8988T (cell line): ENCODE measurements around the gene TMEM8B.

Source experiments
- DNase-seq: peaks from one replicate; pipeline ENCODE4 v3.0.0; 2011

TMEM8B gene, protein sequence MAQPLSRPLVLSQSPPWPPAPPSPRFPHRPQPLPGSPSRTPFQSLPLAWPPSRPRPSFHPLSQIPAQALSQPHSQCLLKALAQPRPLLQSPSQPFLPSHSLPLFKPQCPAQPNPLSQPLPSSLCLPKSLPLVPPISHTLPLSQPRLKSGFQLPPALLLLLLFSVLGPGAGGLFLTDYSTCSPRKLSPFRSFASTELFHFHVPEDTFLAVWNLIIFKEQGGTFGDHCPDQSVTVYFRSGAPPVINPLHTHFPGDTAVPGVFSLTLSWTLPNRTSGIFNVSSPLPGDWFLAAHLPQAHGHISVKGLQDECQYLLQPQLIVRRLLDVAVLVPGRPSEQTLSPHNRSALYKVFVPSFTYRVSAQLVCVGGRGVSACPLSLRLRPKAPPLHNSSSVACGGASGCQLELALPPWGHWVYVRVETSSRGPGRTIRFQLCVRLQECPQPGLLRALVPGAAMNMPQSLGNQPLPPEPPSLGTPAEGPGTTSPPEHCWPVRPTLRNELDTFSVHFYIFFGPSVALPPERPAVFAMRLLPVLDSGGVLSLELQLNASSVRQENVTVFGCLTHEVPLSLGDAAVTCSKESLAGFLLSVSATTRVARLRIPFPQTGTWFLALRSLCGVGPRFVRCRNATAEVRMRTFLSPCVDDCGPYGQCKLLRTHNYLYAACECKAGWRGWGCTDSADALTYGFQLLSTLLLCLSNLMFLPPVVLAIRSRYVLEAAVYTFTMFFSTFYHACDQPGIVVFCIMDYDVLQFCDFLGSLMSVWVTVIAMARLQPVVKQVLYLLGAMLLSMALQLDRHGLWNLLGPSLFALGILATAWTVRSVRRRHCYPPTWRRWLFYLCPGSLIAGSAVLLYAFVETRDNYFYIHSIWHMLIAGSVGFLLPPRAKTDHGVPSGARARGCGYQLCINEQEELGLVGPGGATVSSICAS

DNA sequence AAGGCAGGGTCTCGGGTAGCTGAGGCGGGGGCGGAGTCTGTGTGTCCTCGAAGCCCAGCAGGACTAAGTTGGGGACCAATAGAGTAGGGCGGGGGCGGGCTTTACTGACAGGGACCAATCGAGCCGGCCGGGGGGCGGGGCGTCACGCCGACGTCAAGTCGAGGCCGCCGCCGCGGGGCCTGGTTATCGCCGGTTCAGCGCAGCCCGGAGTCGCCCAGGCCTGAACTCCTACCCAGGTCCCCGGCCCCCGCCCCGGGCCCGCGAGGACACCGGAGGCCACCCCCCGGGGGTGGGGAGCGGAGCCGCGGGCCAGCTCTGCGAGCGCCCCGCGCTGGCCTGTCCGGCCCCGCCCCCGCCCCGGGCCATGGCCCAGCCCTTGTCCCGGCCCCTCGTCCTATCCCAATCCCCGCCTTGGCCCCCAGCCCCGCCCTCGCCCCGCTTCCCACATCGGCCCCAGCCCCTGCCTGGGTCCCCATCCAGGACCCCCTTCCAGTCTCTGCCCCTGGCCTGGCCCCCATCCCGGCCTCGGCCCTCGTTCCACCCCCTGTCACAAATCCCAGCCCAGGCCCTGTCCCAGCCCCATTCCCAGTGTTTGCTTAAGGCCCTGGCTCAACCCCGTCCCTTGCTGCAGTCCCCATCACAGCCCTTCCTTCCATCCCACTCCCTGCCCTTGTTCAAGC, at the start of gene TMEM8B:
TMEM8B (plus strand) TSS at position 145 of the 680 bp plus-strand sequence; CDS start at position 365, 220 bp downstream.
- DNase-seq, result peak; percentile 94

DNA sequence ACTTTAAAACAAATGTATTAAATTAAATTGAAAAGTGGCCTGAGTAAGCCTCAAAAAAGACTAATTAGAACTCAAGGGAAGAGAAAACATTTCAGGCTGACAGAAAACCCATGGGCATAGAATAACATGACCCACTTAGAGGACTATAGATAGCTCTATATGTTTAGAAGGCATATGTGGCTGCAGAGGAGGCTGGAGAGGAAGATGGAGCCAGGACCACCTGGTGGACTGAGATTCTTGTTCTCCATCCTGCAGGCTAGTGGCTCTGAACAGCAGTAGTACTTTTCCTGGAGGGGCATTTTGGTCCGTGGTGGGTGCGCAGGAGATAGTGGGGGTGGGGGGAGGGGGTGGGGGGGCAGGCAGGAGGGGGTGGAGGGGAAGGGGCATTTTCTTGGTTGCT, 48.0 kb upstream of the TMEM8B start:
- no peak for DNase-seq

DNA sequence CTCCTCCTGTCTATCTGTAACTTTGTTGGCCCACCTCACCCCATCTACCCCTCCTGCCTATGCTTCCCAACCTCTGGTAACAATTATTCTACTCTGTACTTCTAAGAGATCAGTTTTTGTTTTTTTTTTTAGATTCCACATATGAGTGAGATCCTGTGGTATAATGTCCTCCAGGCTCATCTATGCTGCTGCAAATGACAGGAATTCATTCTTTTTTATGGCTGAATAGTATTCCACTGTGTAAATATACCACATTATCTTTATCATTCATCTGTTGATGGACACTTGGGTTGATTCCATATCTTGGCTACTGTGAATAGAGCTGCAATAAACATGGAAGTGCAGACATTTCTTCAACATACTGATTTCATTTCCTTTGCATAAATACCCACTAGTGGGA, 45.6 kb upstream of the TMEM8B start:
- no peak for DNase-seq

DNA sequence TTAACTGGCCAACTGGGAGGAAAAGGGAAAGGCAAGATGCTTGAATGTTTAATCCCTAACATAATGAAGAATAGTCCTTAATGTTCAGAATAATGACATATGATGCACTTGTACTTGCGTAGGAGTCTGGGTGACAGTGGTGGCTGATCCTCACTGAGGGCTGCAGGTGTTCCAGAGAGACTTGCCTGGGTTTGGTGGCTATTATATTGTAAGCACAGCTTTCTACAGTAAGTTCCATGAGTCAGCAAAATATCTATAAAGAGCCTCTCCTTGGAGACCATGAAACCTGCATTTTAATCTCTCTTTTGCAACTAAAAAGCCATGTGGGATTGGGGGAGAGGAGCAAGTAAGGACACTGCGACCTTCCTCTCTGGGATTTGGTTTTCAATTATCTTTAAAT, 39.5 kb upstream of the TMEM8B start:
- no peak for DNase-seq

GRCh38 chr9:35790025-35790384, 39.0 kb upstream of the TMEM8B start:
- DNase-seq, result no peak

DNA sequence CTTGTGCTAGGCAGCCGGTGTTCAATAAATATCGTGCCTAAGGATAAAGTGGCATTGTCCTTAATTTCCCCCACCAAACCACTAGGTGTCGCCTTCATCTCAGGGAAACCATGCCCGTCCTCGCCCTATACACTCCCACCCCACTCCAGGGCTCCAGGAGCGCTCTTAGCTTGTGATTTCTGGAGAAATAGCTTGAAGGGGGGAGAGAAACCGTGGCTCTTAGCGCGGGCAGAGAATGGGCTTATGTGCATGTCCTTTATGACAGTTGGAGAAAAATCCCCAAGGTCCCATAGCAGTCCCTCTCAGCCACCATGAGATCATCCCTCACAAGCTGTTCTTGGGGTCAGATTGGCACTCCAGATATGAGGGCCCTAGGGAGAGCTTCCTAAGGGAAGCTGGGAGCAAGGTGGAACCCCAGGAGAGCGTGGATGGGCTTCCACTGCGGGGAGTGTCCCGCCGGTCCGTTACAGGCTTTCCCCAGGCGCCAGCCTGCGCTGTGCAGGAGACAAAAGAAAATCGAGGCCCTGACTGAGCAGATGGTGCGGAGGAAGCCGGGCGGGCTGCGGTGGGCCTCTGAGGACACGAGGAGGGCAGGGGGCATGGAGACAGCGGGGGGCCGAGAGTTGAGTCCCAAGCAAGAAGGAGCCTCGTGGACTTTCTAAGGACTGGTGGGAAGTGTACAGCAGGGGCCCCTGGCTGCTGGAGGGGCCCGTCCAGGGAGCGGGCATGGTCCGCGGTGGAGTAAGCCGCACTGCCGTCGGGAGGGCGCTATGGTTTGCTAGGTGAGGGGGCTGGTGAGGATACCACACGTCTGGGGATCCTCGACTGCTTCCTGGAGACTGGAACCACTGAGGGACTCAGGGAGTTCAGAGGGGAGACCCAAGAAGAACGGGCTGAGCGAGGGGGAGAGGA, 38.4 kb upstream of the TMEM8B start:
- peak; percentile 91 for DNase-seq

- no peak for DNase-seq
These were observed 37.6 kb upstream of the TMEM8B start, which contains the start of gene NPR2 for GRCh38 chr9:35791297-35791921. Gene NPR2, plus strand, starts transcription at chr9:35791591. Its CDS starts 818 bp downstream, at chr9:35792409.

DNA sequence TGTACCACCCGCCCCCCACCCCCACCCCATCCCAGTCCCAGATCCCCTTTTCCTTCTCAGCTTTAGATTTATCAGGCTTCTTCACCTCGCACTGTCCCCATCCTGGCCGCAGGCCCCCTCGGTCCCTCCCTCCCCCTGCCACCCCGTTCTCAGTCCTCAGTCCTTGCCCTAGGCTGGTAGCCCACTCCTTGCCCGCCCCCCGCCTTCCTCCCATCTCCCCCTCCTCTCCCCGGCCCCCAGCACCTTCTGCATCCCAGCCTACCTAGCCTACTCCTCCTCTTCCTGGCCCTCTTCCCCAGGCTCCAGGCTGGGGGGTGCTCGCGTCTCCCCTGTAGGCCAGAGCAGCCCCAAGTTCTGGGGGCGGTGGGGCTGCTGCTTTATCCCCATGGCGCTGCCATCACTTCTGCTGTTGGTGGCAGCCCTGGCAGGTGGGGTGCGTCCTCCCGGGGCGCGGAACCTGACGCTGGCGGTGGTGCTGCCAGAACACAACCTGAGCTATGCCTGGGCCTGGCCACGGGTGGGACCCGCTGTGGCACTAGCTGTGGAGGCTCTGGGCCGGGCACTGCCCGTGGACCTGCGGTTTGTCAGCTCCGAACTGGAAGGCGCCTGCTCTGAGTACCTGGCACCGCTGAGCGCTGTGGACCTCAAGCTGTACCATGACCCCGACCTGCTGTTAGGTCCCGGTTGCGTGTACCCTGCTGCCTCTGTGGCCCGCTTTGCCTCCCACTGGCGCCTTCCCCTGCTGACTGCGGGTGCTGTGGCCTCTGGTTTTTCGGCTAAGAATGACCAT, 36.8 kb upstream of the TMEM8B start:
- no peak for DNase-seq

DNA sequence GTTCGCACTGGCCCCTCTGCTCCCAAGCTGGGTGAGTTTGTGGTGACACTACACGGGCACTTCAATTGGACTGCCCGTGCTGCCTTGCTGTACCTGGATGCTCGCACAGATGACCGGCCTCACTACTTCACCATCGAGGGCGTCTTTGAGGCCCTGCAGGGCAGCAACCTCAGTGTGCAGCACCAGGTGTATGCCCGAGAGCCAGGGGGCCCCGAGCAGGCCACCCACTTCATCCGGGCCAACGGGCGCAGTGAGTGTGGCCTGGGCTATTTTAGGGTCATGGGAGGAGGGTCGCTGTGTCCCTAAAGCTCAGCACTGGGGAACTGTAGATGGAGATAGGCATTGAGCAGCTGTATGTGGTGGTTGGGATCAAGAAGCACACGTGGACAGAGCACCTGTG, 36.2 kb upstream of the TMEM8B start:
- DNase-seq, result no peak

GRCh38 chr9:35793461-35793860, 35.6 kb upstream of the TMEM8B start:
- no peak for DNase-seq

DNA sequence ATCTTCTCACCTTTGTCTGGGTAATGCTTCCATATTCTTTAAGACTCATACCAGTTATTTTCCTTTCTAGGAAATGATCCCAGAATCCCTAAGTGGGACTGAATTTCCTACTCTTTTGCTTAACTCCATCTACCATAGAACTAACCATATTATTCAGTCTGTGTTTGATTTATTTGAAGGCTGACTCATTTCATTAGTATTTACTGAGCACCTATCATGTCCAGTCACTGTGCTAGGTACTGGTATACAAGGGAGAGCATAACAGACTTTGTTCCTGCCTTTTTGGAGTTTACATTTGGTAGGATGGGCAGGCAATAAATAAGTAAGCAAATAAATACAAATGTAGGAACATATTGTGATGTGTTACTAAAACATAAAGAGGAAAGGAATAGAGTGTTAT, 33.3 kb upstream of the TMEM8B start:
- no peak for DNase-seq

DNA sequence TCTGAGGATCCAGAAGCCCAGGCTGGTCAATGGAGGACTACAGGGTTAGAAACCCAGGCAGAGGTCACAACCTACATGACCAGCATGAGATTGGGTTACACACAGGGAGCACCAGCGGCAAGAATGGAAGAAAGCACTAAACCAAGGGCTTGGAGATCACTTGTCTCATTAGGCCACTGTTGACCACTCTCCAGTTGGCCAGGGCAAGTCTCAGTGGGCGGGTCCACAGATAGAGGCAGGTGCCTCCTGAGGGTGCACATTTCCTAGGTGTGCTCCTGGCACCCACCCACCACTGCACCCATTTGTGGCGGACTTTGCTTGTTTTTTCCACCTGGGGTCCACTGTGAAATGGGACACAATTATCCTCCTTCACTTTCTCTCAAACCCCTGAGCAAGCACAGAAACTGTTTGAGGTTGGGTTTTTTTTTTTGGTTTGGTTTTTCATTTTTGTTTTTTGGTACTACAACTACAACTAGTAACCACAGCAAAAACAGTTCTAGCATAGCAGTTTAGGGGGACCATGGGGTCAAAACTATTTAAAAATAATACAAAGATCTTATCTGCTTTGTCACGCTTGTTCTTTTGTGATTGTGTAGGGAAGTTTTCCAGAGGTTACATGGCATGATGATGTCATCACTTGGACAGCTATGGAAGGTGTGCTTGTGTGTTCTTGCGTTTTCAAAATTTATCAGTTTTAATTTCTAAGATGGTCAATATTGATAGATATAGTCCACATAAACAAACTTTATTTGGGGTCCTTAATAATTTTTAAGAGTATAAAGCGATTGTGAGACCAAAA, 31.5 kb upstream of the TMEM8B start:
- DNase-seq, result no peak

DNA sequence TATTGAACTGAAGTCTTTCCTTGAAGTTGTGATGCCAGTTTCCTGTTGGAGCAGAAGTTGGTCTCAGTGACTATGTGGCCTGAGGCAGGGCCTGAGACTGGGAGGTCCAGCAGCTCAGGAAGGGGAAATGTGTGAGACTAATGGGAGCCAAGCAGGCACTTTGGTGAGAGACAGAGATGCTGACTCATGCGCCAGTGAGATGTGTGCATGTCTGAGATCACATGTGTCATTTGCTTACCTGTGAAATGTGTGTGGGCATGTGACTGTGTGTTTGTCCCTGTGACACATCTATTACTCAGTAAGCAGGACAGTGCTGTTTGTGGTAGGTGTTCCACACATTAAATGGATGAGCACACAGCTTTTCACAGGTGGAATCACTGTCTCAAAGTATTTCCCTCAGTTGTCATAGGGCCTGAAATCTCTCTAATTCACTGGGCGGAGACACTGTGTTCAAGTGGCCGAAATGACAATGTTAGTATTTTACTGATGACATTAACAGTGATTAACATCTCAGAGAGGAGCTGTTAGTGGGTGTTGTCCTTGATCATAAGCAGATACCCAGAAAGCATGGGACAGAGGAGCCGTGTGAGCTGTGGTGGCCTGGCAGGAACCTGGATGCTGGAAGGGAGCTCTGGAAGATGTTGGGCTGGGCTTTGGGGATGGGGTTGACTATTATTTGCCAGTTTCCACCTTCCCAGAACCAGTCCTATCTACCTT, 30.2 kb upstream of the TMEM8B start:
- DNase-seq, result no peak

- DNase-seq, result no peak
These were observed 28.5 kb upstream of the TMEM8B start for GRCh38 chr9:35800530-35800929.

DNA sequence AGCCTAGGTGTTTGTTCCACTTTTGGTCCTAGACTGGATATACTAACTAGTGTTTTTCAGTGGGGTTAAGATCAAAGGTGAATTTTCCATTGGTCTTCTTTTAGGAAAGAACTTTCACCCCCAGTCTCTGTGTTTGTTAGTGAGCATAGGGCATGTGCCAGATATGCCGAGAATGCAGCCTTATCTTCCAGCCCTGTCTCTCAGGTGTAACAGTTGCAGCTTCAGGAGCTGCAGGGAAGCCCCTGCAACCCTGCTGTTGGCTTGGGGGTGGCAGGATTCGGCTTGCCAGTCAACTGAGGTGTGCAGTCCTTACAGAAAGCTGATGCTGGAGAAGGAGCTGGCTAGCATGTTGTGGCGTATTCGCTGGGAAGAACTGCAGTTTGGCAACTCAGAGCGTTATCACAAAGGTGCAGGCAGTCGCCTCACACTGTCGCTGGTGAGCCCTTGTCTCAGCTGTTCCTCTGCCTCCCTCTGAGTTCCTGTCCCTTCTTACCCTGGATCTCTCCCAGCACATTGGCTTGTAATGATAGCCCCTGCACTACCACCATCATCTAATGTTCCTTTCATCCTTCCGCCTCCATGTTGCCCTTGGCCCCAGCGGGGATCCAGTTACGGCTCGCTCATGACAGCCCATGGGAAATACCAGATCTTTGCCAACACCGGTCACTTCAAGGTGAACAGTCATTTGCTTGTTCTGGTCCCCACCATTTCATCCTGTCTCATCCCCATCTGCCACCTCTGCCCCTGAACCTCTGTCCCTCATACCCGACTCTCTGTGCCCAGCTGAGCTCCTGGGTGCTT, 27.5 kb upstream of the TMEM8B start:
- no peak for DNase-seq

DNA sequence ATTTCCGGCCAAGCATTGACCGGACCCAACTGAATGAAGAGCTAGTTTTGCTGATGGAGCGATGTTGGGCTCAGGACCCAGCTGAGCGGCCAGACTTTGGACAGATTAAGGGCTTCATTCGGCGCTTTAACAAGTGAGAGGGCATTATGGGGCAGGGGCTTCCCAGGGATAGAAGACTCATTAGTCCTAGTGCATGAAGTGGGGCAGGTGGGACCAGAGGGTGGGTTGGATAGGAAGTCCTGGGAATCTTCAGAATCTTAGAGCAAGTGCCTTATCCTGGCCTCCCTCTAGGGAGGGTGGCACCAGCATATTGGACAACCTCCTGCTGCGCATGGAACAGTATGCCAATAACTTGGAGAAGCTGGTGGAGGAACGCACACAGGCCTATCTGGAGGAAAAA, 22.9 kb upstream of the TMEM8B start:
- DNase-seq, result no peak

DNA sequence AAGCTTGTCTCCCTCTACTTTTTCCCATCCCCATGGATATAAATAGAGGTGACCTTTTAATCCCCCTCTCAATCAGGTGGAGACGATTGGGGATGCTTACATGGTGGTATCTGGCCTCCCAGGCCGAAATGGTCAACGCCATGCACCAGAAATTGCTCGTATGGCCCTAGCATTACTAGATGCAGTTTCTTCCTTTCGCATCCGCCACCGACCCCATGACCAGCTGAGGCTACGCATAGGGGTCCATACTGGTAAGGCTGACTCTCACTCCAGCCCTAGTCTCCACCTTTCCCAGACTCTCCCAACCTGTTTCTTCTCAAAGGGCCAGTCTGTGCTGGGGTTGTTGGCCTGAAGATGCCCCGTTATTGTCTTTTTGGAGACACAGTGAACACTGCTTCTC, 20.6 kb upstream of the TMEM8B start:
- no peak for DNase-seq

- no peak for DNase-seq
These were observed 18.9 kb upstream of the TMEM8B start for GRCh38 chr9:35810122-35810521.
